OCI-LY7 (cell line): ENCODE data around the gene TSPAN17.

Experiments used
- EZH2phosphoT487 ChIP-seq: fragments of 200-600 bp; sonication (generic); IDR thresholded peaks from 2 replicates; pipeline ENCODE4 v1.6.1; 2018; ENCODE audit warnings: low read depth, borderline replicate concordance, mild to moderate bottlenecking, mixed run types, antibody characterized with exemption, low read length, moderate library complexity, mixed read lengths
- TF ChIP-seq, protein P1 (sequence below): fragments of 200-600 bp; sonication (generic); conservative IDR thresholded peaks from 2 replicates; pipeline ENCODE4 v1.5.1; 2014; ENCODE audit warnings: mild to moderate bottlenecking, antibody characterized with exemption, low read length, moderate library complexity, mixed read lengths

DNA sequence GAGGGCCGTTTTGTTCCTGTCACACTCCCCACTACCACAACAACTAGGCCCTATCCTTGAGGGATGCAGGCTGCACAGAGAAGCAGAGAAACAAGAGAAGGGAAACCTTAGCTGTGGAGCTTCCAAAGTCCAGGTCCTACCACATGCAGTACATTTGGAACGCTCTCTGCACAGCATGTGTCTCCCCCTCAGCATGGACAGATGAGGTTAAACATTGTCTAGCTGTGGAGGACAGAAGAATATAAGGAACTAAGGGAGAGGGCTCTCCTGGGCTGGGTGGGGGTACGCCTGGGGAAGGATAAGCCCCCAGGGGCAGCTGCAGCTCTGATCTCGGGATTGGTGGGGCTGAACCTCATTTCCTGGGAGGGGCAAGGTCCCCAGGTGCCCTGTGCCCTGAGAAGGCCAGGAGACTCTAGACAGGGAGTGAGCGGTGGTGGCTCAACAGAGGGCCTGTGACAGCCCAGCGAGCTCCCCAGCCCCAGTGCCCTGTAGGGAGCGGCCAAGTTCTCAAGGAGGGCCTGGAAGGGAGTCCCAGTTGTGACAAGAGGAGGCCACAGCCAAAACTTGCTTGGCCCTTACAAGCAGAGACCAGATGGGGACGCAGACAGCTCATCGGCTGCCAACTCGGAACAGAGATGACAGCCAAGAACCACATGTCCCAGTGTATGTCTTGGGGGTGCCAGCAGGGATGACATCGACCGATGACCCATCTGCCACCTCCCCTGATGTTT, 30.1 kb downstream of the TSPAN17 start:
- TF ChIP-seq, protein P1, sequence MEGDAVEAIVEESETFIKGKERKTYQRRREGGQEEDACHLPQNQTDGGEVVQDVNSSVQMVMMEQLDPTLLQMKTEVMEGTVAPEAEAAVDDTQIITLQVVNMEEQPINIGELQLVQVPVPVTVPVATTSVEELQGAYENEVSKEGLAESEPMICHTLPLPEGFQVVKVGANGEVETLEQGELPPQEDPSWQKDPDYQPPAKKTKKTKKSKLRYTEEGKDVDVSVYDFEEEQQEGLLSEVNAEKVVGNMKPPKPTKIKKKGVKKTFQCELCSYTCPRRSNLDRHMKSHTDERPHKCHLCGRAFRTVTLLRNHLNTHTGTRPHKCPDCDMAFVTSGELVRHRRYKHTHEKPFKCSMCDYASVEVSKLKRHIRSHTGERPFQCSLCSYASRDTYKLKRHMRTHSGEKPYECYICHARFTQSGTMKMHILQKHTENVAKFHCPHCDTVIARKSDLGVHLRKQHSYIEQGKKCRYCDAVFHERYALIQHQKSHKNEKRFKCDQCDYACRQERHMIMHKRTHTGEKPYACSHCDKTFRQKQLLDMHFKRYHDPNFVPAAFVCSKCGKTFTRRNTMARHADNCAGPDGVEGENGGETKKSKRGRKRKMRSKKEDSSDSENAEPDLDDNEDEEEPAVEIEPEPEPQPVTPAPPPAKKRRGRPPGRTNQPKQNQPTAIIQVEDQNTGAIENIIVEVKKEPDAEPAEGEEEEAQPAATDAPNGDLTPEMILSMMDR, result no peak
- TF ChIP-seq EZH2phosphoT487, result no peak
